Activated T-helper 1 cell treated with anti-CD3 and anti-CD28 coated beads, Interleukin-2, amount 50 U/mL, for 16 hours (primary cell): ENCODE results near the gene ZFHX2.
A peak's percentile ranks its signal among the peaks of the same experiment; 100 is the strongest.
"Not testable (repeated sequence)": the region's sequence is repeated elsewhere in the genome, so short reads cannot be mapped to it uniquely, and the experiment has no call there.

Experiments used
- DNase-seq, 2 donors: peaks; one replicate each; pipeline ENCODE4 v3.0.0-alpha.2; 2020; ENCODE audit warnings: low read depth in 1 of 2, low spot score in 1 of 2

The ZFHX2 gene

DNA sequence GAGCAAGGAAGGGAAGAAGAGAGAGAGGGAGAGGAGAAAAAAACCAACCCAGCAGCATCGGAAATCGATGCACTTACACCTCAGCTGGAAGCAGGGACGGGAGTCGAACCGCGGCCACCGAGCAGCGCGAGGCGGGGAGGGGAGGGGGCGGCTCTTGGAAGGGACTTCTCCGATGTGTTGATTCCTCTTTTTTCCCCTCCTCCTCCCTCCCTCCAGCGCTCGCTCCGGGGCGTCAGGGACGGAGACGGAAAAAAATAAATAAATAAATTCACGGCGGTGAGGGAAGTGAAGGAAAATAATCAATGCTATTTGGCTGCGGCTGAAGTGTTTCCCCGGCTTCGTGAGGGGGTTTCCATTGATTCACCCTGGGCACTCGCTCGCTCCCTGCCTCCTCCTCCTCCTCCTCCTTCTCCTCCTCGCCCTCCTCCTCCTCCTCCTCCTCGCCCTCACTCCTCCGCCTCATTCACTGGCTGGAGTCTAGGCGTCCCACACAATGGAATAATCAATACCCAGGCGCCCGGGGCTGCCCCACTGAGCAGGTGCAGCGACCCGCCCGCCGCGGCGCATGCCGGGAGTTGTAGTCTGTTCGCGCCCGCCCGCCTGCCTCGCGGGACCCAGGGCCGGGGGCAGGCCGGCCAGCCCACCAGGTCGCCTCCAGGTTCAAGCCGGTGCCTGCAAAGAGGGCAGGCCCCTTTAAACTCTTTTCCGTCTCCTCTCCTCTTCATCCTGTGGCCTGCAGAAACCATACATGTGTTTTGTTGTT, at the start of gene ZFHX2:
Gene ZFHX2 (minus strand): TSS at position 500 of the 763 bp plus-strand sequence. CDS start 16,440 bp downstream, outside the sequence.
- peak; percentile 46 to 62 for DNase-seq

- DNase-seq, result no peak
Observed at GRCh38 chr14:23600806-23601205, 49.2 kb upstream of the ZFHX2 start.

- no peak for DNase-seq
Observed at GRCh38 chr14:23600322-23600707, 48.8 kb upstream of the ZFHX2 start.

DNA sequence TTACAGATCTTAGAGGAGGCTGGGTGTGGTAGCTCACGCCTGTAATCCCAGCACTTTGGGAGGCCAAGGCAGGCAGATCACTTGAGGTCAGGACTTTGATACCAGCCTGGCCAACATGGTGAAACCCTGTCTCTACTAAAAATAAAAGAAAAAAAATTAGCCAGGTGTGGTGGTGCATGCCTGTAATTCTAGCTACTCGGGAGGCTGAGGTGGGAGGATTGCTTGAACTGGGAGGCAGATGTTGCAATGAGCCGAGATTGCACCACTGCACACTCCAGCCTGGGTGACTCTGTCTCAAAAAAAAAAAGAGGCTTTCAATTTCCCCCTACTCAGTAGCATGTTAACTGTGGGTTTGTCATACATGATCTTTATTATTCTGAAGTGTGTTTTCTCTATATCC, 42.6 kb upstream of the ZFHX2 start:
- DNase-seq, result not testable (repeated sequence)

GRCh38 chr14:23590198-23590597, 38.6 kb upstream of the ZFHX2 start:
- no peak for DNase-seq

GRCh38 chr14:23589606-23590005, 38.0 kb upstream of the ZFHX2 start:
- DNase-seq, result no peak

GRCh38 chr14:23588884-23589598, 37.5 kb upstream of the ZFHX2 start:
- DNase-seq, result peak; percentile 66

DNA sequence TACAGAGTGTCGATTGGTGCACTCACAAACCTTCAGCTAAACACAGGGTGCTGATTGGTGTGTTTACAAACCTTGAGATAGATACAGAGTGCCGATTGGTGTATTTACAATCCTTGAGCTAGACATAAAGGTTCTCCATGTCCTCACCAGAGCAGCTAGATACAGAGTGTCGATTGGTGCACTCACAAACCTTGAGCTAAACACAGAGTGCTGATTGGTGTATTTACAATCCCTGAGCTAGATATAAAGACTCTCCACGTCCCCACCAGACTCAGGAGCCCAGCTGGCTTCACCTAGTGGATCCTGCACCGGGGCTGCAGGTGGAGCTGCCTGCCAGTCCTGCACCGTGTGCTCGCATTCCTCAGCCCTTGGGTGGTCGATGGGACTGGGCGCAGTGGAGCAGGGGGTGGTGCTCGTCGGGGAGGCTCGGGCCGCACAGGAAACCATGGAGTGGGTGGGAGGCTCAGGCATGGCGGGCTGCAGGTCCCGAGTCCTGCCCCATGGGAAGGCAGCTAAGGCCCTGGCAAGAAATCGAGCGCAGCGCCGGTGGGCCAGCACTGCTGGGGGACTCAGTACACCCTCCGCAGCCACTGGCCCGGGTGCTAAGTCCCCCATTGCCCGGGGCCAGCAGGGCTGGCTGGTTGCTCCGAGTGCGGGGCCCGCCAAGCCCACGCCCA, 33.1 kb upstream of the ZFHX2 start:
- not testable (repeated sequence) for DNase-seq

DNA sequence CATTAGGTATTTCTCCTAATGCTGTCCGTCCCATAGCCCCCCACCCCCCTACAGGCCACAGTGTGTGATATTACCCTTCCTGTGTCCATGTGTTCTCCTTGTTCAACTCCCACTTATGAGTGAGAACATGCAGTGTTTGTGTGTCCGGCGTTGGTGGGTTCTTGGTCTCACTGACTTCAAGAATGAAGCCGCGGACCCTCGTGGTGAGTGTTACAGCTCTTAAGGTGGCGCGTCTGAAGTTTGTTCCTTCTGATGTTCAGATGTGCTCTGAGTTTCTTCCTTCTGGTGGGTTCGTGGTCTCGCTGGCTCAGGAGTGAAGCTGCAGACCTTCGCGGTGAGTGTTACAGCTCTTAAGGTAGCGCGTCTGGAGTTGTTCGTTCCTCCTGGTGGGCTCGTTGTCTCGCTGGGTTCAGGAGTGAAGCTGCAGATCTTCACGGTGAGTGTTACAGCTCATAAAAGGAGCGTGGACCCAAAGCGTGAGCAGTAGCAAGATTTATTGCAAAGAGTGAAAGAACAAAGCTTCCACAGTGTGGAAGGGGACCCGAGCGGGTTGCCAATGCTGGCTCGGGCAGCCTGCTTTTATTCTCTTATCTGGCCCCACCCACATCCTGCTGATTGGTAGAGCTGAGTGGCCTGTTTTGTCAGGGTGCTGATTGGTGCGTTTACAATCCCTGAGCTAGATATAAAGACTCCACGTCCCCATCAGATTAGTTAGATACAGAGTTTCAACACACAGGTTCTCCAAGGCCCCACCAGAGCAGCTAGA, 32.4 kb upstream of the ZFHX2 start:
- not testable (repeated sequence) for DNase-seq

- DNase-seq, result no peak
Observed at GRCh38 chr14:23582906-23583760, 31.6 kb upstream of the ZFHX2 start.

- no peak for DNase-seq
Observed at GRCh38 chr14:23580948-23581281, 29.4 kb upstream of the ZFHX2 start.

- no peak for DNase-seq
Observed at GRCh38 chr14:23580152-23580926, 28.8 kb upstream of the ZFHX2 start.

GRCh38 chr14:23579739-23580138, 28.2 kb upstream of the ZFHX2 start:
- no peak for DNase-seq

DNA sequence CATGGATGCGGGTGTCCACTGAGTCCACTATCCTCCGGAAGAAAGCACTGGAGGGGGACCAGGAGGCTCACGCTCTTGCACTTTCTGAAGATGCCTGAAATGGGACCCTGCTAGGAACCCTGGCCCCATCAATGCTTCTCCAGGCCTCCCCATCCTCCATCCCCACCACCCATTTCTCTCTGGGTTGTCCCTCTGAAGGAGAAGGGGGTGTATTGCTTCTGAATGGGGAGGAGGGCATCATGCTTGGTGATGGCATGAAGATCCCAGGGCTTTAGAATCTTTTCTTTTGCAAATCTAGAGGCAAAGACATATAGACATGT, 27.7 kb upstream of the ZFHX2 start:
- DNase-seq, result no peak

GRCh38 chr14:23578560-23579310, 27.2 kb upstream of the ZFHX2 start, which contains the start of gene JPH4:
Gene JPH4, minus strand, starts transcription at chr14:23578790. Its CDS starts 1,337 bp downstream, at chr14:23577453.
- no peak for DNase-seq

GRCh38 chr14:23577710-23578392, 26.3 kb upstream of the ZFHX2 start:
- no peak for DNase-seq

- no peak for DNase-seq
Observed at GRCh38 chr14:23577004-23577681, 25.6 kb upstream of the ZFHX2 start.
